Dermis microvascular lymphatic vessel endothelial cell (primary cell): Measurements from ENCODE around the gene FAM78B. TPM values are rescaled to one million over a fixed set of nuclear protein-coding genes. Genes with fewer than 3 reads are reported as not detected.

ENCODE experiments used
- DNase-seq, 2 donors: peaks; one replicate each; pipeline versions ENCODE4 v3.0.0 to v3.0.0-alpha.2; 2010; ENCODE audit warnings: low read depth in 2 of 2
- total RNA-seq: library from RNA; depleted of rRNA; stranded (reverse); fragments of >200 nt; gene quantifications from 2 replicates; pipeline ENCODE4 v1.2.1, GENCODE V29; 2014

FAM78B gene
- total RNA-seq, 1 donor from 2014 or later, result 0.26 TPM

DNA sequence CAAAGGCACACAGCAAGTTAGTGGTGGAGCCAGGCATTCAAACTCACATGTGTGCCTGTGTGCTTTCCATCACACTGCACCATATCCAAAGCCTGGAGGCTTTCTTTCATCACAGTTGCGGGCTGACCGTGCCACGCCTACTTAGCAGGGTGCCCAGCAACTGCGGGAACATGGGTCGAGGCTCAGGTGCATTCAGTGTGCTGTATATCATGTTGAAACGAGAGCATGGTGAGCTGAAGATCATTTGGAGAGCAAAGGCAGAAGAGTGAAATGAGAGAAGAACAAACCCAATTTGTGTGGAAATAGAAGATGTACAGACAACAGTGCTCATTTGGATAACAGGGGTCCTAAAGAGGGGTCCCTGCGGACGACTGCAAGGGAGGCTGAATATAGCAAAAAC is 46.5 kb downstream of the FAM78B start:
- DNase-seq, result no peak

DNA sequence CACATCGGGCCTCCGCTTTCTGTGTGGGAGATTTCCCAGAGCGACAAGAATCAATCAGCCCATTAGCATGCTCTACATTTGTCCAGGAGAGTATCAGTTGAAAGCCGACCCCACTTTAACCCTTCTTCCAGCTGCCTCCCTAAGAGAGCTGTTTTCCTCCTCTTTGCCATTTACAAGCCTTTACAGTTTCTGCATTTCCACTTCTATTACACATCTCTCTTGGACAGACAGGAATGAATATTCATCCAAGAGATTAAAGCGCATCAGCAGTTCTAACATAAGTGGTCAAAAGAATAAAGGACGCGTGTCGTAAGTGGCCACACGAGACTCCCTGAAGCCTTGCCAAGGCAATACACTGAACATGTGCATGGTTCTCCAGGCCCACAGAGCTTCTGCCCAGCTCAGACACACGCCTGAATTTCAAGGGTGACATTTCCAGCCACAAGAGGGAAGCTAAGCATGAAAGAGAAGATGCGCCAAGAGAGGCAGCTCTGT is 47.3 kb downstream of the FAM78B start:
- no peak for DNase-seq

DNA sequence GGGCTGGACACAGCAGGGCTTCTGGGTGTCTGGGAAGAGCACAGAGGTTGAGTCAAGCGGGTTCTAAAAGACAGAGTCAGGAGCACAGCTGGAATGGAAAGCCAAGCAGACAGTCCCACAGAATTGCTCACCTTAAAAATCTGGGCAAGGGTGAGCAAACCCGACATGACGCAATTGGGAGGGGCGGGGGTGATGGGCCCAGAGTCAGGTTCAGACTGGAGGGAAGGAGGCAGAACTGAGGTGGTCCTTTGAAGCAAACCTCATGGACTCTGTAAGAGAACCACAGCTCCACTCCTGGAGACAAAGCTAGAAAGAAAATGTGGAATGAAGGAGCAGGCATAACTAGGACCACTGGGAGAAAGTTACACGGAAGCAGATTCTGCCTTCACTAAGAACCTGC is 49.0 kb downstream of the FAM78B start:
- DNase-seq, result no peak

DNA sequence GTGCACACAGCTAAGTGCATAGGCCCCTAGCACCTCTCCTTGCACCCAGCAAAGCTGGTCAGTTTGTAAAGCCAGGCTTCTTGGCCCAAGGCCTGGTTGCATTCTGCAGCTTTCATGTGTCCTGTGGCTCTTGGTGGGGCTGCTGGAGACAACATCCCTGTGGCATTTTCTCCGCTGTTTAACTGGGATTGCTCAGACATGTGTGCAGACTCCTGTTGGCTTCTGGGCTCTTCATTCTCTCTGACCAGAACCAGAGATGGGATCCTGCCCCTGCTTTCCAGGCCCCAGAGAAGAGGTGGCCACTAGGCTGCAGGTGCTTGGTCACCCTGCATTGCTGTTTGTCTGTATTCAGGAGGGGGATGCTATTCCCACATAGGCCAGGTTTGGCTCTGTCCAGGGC is 50.8 kb downstream of the FAM78B start:
- DNase-seq, result no peak

DNA sequence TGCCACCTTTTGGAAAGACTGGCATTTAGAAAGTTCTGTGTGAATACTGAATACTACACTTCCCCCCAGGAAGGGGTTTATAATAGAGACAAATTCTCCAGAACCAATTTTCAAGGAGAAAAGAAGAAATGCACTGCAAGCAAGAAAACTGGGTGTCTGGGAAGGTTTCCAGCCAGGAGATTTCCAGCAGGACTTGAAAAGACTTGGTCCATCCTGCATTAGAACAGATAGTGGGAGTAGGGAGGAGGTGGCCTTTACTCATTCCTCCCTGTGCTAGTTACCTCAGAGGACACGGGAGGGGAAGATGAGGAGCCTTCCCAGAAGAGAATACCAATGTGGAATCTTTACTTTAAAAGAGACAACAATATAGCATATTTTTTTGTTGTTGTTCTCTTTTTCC is 52.4 kb downstream of the FAM78B start:
- DNase-seq, result no peak

DNA sequence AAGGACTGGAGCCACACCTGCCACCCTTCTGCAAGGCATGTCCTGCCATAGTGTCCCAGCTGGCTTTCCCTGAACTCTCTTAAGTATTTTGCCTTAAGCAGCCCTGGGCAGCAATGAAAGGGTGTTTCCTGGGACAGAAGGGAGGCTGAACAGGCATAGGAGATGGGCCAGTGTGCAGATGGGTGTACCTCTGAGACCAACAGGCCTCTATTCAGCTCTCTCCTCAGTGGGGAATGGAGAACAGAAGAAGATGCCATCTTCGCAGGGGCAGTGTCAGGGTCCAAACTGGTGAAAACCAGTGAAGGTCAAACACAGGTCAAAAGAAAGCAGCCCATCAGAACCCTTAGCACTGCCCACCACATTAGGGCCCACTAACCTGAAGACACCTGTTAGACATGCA is 53.2 kb downstream of the FAM78B start:
- no peak for DNase-seq

DNA sequence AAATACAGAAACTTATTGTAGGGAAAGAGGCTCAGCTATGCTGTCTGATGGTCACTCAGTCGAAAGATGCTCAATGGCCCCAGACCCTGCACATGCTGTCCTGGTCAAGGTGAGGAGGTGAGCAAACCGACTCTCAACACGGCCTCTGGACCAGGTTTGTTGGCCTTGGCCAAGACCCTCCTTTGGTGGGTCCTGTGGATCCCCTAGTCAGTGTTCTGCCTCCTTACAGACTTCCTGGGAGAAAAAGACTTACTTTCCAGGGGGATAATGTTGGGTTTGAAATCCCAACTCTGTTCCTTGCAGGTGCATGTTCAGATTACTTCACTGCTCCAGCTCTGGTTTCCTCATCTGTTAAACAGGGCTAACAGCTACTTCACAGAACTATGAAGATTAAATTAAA is 53.8 kb downstream of the FAM78B start:
- no peak for DNase-seq

DNA sequence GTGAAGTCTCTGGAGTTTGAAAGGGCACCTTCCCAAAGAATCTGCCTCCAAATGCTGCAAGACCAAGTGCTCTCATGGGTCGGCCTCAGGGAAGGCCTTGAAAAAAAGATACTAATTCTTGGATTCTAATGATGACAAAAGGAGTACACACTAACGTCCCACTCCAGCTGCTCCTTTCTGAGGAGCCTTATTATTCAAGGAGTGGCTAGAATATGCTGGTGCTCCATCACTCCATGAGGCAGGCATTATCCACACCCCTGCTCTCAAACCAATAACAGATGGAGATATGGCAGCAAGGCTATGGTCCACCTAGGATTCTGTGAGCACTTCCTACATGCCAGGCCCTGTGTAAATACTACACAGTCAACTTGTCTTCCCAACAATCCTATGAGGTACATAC is 54.4 kb downstream of the FAM78B start:
- no peak for DNase-seq

DNA sequence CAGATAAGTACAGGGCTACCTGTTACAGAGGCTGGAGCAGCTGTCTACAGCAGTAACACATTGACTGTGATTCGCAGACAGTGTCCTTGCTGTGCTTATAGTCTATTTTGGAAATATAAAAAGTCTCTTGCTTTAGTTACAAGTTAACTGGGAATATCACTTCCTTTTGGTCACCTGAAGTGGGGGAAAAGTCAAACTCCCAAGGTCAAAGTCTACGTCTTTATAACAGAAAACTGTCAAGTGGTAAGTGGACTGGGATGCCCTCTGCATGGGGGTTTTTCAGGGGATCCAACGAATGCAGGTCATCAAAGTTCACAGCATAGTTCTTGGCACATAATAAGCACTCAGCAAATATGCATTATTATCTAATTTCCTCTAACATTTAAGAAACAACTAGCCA is 55.4 kb downstream of the FAM78B start:
- no peak for DNase-seq

DNA sequence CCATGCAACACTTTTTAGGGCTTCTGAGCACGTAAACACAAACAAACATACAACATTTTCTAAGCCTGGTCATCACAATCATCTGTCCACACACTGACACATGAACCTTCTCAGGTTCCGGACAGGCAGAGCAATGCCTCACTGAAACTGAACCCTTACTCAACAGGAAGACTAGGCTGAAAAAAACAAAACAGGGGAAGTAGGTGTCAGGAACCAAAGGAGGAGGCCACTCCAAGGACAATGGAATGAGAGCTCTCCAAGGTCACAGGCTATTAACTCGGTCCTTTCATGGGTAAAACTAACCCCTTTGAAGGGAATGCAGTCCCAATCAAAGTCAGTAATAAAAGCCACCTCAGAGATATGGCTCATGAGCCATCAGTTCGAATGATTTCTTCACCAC is 76.6 kb downstream of the FAM78B start:
- DNase-seq, result no peak

DNA sequence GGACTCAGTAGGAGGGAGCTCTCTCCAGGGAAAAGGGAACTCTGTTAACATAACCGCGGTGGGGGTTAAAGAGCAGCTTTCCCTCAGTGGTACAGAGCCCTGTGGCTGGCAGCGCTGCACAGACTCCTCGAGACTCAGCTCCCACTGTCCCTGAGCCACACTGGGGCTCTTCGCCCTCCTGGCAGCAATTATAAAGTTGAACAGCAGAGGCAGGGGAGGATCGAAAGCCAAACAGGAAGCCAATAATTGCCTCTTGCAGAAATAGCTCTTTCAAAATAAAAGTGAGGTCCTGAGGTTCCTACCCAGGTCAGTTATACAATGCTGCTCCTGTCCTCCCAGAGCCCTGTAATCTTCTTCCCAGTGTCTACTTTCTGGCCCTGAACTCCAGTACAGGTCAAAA is 77.0 kb downstream of the FAM78B start:
- no peak for DNase-seq

DNA sequence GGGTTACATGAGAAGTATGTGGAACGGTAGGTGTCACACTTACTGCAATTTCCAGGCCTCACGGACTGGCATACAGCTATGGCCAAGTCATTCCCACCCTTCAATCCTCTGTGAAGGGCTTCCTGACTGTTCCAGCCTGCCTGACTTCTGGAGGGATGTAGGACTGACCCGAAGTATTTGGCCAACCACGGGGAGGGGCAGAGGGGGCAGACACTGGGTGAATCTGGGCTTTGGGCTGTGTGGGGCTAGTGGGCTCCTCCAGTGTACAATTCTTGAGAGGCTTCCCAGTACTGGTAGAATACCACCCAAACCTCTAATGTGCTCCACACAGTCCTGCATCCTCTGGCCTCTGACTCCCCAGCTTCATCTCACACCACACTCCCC is 78.2 kb downstream of the FAM78B start:
- DNase-seq, result no peak

DNA sequence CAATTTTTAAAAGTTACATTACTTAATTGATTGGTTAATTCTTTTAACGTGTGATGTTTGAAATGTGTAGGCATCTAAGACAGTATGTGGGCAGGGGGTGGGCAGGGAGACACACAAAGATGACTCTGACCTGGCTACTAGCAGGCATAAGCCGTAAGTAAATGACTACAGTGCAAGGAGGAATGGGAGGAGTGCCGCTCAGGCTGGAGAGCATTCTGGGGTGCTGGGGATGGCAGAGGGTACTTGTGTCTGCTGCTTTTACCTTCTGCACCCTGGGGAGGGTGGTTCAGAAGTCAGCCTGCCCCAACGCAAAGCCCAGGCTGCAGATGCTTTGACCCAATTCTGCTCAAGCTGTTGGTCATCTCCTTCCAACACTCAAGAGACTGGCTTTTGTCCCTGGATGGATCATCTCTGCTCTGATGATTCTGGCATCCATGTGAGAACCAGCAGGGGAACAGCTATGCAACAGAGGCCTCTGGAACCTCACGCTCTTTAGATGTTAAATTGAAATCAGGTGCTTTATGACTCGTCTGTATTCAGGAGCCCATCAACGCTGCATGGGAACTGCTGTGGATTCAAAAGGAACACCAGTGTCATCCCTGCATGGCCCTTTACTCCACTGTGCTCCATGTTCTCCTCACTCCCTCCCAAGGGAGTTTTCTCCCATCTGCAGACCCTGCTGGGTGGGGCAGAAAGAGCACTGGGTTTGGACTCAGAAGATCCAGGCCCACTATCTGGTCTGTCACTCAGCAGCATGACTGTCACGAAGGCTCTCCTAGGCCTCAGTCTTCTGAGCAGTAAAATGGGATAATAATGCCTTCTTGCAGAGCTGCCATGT is 78.8 kb downstream of the FAM78B start:
- no peak for DNase-seq

DNA sequence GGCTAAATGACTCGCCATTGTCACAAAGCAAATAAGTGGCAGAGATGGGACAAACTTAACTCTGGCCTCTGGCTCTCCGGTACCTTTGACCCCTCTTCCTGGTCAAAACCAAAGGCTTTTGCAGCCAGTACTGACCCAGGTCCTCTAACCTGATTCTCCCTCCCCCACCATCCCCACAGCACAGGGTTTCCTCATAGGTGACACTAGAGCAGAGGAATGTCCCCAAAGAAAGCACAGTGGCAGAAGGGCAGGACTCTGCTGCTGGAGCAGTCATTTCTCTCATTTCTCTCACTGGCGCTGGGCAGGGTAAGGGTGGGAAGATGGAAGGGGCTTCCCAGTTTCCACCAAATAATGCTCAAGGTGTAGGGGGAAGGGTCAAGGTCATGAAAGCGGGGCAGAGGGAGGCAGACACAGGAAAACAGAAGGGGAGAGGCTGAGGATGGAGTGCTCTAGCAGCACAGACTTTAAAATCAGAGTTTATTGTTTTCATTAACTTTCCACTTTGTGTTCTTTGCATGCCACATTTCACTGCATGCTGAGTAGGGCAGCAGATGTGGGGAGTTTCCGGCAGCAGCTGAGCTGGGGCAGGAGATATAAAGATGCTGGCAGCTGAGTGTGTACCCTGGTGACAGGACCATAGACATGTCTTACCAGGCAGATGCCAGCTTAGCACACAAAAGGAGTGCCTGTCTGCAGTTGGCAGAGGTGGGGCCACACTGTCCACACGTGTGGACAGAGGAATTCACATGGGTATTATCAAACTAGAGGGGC is 80.5 kb downstream of the FAM78B start:
- DNase-seq, result no peak

DNA sequence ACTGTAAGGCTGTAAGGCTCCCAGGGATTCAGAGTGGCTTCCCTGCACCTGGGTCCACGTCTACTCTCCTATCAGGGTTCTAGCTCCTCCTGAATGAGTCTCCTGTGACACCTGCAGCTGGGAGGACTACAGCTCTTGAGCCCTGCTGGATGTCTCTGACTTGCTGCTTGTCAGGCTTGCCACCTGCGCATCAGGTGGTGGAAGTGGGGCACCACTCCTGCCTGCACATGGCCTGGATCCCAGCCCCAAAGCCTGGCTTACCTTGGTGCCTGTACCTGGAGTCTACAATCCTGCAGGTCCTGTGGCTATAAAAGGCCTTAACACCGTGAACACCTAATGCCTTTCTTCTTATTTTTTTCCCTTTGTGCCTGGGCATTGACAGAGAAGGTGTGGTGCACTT is 82.2 kb downstream of the FAM78B start:
- DNase-seq, result no peak

DNA sequence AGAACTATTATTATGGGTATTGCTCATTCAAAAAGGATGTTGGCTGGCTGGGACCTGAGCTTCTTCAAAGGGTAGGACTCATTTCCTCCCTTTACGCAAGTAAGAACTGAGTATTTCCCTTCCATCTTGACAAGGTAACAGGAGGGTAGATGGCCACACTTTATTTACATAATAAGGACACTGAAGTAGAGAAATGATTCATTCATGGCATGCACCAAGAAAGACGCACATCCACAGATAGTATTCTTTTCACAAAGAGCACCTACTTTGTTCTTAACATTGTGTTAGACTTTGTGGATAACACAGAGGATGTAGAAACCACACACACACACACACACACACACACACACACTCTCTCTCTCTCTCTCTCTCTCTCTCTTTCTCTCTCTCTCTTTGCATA is 82.9 kb downstream of the FAM78B start:
- no peak for DNase-seq

DNA sequence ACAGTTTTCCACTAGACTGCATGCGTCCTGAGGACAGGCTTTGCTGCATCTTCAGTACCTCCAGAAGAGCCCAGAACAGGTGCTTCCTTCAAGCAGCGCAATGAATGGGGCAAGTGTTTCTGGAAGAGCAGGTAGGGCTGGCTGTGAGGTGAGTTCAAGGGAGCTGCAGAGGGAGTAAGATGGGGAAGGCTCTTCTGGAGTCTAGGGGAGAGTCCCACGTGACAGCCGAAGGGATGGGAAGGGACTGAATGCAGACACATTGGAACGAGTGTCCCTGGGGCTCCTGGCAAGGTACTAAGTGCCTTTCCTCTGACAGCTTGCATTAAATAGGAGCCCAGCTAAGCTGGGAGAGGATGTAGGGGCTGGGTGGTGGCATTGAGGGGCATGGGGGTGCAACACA is 84.2 kb downstream of the FAM78B start:
- DNase-seq, result no peak

DNA sequence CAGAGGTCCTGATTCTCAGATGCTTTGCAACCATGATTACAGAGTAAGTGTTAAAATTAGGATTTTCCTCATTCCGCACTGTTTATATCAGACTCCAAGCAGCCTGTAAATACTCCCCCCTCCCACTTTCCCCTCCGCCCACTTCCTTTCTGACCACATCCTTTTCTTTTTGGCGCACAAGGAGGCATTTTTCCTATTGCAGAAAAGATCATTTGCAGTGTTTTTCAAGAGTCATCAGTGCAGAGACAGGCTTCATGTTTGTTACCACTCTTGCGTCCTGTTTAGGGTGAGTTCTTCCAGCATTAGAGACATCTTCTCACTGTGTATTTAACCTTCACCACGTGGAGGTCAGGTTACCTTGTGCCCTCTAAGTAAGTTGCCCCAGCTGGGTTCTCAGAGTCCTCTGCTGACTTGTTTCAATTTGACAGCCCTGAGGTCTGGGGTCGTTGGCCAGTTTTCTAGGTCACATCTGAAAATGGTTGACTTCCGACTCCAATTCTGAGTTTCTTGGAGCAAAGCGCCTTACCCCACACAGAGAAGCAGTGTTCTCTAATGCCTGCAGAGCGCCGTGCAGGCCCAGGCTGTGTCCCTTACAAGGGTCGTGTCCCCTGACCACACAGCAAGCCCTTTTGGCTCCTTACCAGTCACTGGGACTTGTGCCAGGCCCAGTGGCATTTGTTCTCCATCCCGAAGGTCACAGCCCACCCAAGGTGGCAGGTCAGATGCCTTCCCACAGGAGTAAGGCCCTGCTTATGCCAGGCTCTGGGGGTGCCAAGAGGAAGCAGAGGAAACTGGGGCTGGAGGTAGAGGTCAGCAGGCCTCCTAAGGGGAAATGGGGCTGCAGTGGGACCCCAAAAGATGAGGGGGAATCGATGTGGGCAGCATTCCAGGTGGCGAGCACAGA is 85.6 kb downstream of the FAM78B start:
- no peak for DNase-seq

DNA sequence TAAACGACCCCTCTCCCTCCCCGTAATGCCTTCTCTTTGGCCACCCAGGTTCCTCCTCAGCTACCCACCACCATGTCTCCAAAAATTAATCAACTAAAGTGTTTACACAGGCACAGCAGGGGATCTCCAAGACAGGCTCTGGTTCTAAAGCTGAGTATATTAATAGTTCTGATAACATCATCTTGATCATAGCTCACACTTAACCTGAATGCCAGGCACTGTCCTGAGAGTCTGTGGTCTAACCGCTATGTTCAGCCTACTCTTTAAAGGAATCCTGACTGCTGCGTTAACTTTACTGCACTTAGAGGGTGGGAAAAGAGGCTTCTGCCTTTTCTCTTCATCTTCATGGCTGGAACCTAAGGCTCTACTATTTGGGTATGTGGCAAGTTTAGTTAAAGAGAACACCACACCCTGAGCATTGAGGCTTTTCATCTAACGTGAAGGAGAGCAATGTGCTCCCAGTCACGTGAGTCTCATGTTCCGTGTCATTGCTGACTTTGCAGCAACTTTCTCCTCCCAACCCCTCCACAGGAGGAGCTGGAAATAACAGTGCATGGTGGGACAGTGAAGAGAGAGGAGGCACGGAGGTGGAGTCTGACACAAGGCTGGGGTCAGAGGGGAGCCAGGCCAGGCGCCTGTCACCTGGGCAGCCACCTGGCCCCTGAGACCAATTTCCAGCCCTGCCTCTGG is 86.4 kb downstream of the FAM78B start:
- no peak for DNase-seq

DNA sequence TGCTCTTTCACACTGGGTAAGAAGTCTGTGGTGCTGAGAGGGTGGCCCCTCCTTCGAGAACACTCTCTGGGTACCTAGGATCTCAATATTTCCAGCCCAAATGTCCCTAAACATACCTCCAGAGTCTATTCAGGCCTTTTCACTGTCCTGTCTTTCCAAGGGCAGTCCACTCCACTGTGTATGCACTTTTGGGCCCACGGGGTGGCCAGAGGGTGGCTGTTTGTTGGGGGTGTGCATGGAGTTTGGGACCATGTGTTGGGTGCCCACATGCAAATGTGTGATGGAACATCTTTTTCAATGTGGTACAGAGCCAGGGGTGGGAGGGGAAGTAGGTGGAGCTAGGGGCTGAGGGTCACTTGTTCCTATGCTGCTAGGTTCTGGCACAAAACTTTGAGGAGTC is 87.5 kb downstream of the FAM78B start:
- DNase-seq, result no peak

DNA sequence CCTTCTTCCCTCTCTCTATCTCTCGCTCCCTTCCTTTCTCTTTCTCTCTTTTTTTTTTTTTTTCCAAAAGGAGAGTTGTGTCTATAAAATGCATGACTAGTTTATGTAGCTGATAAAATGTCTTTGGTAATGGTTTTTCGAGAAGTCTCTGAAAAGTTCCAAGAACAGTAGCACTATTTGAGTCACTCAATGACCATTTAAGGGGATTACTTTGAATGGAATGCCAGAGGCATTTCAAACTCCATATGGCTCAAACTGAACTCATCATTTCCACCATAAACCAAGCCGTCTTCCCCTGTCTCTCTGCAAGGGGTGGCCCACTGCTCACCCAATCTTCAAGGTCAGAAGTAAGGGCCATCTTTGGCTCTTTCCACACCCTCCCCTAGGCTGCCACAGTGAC is 93.3 kb downstream of the FAM78B start:
- DNase-seq, result no peak
